Coronary artery (tissue), 2 donors: ENCODE results near the gene TMEM250.

Source experiments
- DNase-seq: peaks from one replicate; pipeline ENCODE4 v3.0.0-alpha.2; 2017; ENCODE audit warnings: low spot score
- H3K27ac ChIP-seq, 2 donors: fragments of 200-600 bp; sonication (generic); one replicate each; pipeline ENCODE4 v1.5.1; 2016 to 2019
- H3K4me3 ChIP-seq: fragments of 200-600 bp; sonication (generic); 2 replicates; pipeline ENCODE4 v1.5.1; 2016; ENCODE audit warnings: mild to moderate bottlenecking, moderate library complexity
- TF ChIP-seq, protein P1 (sequence below): fragments of 200-600 bp; sonication (generic); IDR thresholded peaks from one replicate; pipeline ENCODE4 v1.5.1; 2019; ENCODE audit warnings: antibody characterized with exemption

TMEM250 gene

GRCh38 chr9:136115641-136116359 is 2.9 kb downstream of the TMEM250 start:
- no peak overlapping the region for H3K4me3 ChIP-seq
- no peak for DNase-seq
- no peak overlapping the region for H3K27ac ChIP-seq
- TF ChIP-seq, protein P1, sequence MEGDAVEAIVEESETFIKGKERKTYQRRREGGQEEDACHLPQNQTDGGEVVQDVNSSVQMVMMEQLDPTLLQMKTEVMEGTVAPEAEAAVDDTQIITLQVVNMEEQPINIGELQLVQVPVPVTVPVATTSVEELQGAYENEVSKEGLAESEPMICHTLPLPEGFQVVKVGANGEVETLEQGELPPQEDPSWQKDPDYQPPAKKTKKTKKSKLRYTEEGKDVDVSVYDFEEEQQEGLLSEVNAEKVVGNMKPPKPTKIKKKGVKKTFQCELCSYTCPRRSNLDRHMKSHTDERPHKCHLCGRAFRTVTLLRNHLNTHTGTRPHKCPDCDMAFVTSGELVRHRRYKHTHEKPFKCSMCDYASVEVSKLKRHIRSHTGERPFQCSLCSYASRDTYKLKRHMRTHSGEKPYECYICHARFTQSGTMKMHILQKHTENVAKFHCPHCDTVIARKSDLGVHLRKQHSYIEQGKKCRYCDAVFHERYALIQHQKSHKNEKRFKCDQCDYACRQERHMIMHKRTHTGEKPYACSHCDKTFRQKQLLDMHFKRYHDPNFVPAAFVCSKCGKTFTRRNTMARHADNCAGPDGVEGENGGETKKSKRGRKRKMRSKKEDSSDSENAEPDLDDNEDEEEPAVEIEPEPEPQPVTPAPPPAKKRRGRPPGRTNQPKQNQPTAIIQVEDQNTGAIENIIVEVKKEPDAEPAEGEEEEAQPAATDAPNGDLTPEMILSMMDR = no peak

- no peak overlapping the region for H3K4me3 ChIP-seq
- DNase-seq = no peak
- TF ChIP-seq, protein P1 = no peak
- no peak overlapping the region for H3K27ac ChIP-seq
These were observed 3.5 kb downstream of the TMEM250 start for GRCh38 chr9:136115206-136115605.

- no peak for DNase-seq
- Histone ChIP-seq H3K27ac (no peak overlapping the region), H3K4me3 (no peak overlapping the region)
- TF ChIP-seq, protein P1 = no peak
These were observed 4.1 kb downstream of the TMEM250 start for GRCh38 chr9:136114610-136115009.

DNA sequence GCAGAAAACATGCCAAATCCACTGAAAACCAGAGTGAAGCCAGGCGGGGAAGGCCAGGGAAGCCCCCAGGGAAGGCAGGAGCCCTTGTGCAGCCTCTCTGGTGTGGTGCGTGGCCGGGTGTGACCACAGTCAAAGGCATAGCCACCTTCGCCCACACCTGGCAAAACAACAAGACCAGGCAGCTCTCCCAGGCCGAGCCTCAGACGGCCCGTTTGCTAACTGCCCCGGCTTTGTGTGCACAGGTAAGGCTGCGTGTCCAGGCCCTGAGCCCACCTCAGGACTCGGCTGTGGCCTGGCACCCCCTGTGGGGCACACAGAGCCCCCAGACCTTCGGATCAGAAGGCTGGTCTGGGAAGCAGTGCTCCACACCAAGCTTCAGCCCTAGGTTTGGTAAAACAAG is 6.1 kb downstream of the TMEM250 start:
- DNase-seq = no peak
- Histone ChIP-seq H3K27ac (no peak overlapping the region), H3K4me3 (no peak overlapping the region)
- TF ChIP-seq, protein P1 = no peak

- H3K27ac ChIP-seq = no peak overlapping the region
- no peak overlapping the region for H3K4me3 ChIP-seq
- TF ChIP-seq, protein P1 = no peak
These were observed 6.8 kb downstream of the TMEM250 start for GRCh38 chr9:136111910-136112309.

DNA sequence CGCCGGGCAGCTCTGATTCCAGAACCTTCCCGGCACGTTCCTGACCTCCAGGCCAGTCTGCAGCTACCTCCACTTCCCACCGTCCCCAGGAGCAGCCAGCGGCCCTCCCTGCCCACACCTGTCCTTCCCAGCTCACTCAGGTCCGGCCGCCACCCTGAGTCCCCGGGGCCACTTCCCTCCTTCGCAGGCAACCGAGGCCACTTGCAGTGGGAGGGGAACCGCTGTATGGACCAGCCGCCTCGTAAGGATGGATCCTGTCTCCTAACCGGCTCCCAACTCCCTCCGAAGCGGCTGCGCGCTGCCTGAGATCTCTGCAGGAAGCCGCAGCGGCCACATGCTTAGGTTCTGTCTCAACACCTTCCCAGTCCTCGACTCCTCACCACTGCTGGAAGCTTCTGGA is 7.5 kb downstream of the TMEM250 start:
- Histone ChIP-seq H3K4me3 (no peak overlapping the region), H3K27ac (no peak overlapping the region)
- TF ChIP-seq, protein P1 = no peak
- no peak for DNase-seq

More at GRCh38 chr9:136111910-136112309, 6.8 kb downstream of the TMEM250 start:
- DNase-seq = no peak
